H1 (cell line): ENCODE measurements around the gene NHSL2.

Experiments used
- ATF2 ChIP-seq: IDR thresholded peaks from 2 replicates; pipeline ENCODE4 v1.6.1; 2012; ENCODE audit warnings: low read length, inconsistent platforms
- CTCF ChIP-seq, 3 experiments: IDR thresholded peaks; 1 replicate in 2 of 3; 2 replicates in 1 of 3; pipeline versions ENCODE4 v1.5.1 to v1.6.1; 2011; ENCODE audit warnings: low read length in 3 of 3, mild to moderate bottlenecking in 3 of 3, inconsistent platforms in 2 of 3, low read depth in 1 of 3, moderate library complexity in 1 of 3; ENCODE audit not compliant: insufficient read depth in 1 of 3; ENCODE audit errors: control extremely low read depth in 1 of 3
- EP300 ChIP-seq, 2 experiments: IDR thresholded peaks; 1 replicate in 1 of 2; 2 replicates in 1 of 2; pipeline ENCODE4 v1.6.1; 2011 to 2012; ENCODE audit warnings: low read depth in 2 of 2, low read length in 2 of 2, mild to moderate bottlenecking in 2 of 2, borderline replicate concordance in 1 of 2, inconsistent platforms in 1 of 2, moderate library complexity in 1 of 2
- POLR2AphosphoS5 ChIP-seq: IDR thresholded peaks from 2 replicates; pipeline ENCODE4 v1.6.1; 2011; ENCODE audit warnings: low read depth, low read length
- TBP ChIP-seq: IDR thresholded peaks from 2 replicates; pipeline ENCODE4 v1.6.1; 2011; ENCODE audit warnings: low read depth, low read length, improper control_type of control experiment
- USF2 ChIP-seq: IDR thresholded peaks from 2 replicates; pipeline ENCODE4 v1.6.1; 2011; ENCODE audit warnings: low read length, improper control_type of control experiment

- TF ChIP-seq ATF2 (no peak), CTCF (IDR thresholded peaks at IDR 0.05; ENCODE audit: control extremely low read depth in 1 of 3, insufficient read depth in 1 of 3, low read depth in 1 of 3, low read length in 3 of 3) (no peak), TBP (no peak), EP300 (IDR thresholded peaks at IDR 0.05; ENCODE audit: borderline replicate concordance in 1 of 2, low read depth in 2 of 2, low read length in 2 of 2) (no peak), USF2 (no peak), POLR2AphosphoS5 (no peak)
These were observed 88.9 kb downstream of the NHSL2 start for GRCh38 chrX:71999535-71999934.
